ENCODE data around the gene MYMK.

The MYMK gene

GRCh38 chr9:133537257-133537656, 12.5 kb upstream of the MYMK start:
- Histone ChIP-seq H3K27ac (no peak overlapping the region), H3K4me3 (no peak overlapping the region)

- H3K4me3 ChIP-seq: no peak overlapping the region
- H3K27ac ChIP-seq: no peak overlapping the region
These were observed 11.8 kb upstream of the MYMK start for GRCh38 chr9:133536536-133536935.

GRCh38 chr9:133536080-133536479, 11.3 kb upstream of the MYMK start:
- Histone ChIP-seq H3K27ac (no peak overlapping the region), H3K4me3 (no peak overlapping the region)

GRCh38 chr9:133535306-133535877, 10.6 kb upstream of the MYMK start:
- no peak overlapping the region for H3K27ac ChIP-seq
- peak overlapping the region in 3 of 7 experiments; percentile 5 to 35 (median 26) for H3K4me3 ChIP-seq

- Histone ChIP-seq H3K27ac (peak within 1 kb of the TSS in 7 of 21 experiments; percentile 5 to 47 (median 28)), H3K4me3 (peak within 1 kb of the TSS; percentile 5 to 35 (median 19))
These were observed 9.9 kb upstream of the MYMK start, which contains the start of gene ADAMTSL2 for GRCh38 chr9:133534346-133535291. Gene ADAMTSL2 (plus strand): TSS chr9:133534704. CDS start chr9:133536713, 2,009 bp downstream.

GRCh38 chr9:133533857-133534256, 9.1 kb upstream of the MYMK start:
- Histone ChIP-seq H3K4me3 (no peak overlapping the region), H3K27ac (peak overlapping the region in 1 of 21 experiments; percentile 47)

GRCh38 chr9:133532937-133533668, 8.3 kb upstream of the MYMK start:
- no peak overlapping the region for H3K27ac ChIP-seq

GRCh38 chr9:133531293-133531692, 6.5 kb upstream of the MYMK start:
- H3K27ac ChIP-seq: no peak overlapping the region
- H3K4me3 ChIP-seq: no peak overlapping the region

More at GRCh38 chr9:133532937-133533668, 8.3 kb upstream of the MYMK start:
- H3K4me3 ChIP-seq: no peak overlapping the region

GRCh38 chr9:133529874-133530273, 5.1 kb upstream of the MYMK start:
- H3K4me3 ChIP-seq: no peak overlapping the region
- H3K27ac ChIP-seq: no peak overlapping the region

GRCh38 chr9:133529457-133529856, 4.7 kb upstream of the MYMK start:
- Histone ChIP-seq H3K4me3 (no peak overlapping the region), H3K27ac (no peak overlapping the region)

- Histone ChIP-seq H3K27ac (no peak overlapping the region), H3K4me3 (no peak overlapping the region)
These were observed 4.1 kb upstream of the MYMK start for GRCh38 chr9:133528876-133529241.

GRCh38 chr9:133528001-133528875, 3.5 kb upstream of the MYMK start:
- Histone ChIP-seq H3K27ac (no peak overlapping the region), H3K4me3 (no peak overlapping the region)

- no peak overlapping the region for H3K27ac ChIP-seq
- H3K4me3 ChIP-seq: no peak overlapping the region
These were observed 2.7 kb upstream of the MYMK start for GRCh38 chr9:133527444-133527920.

- no peak overlapping the region for H3K27ac ChIP-seq
- H3K4me3 ChIP-seq: no peak overlapping the region
These were observed 2.1 kb upstream of the MYMK start for GRCh38 chr9:133526721-133527321.

GRCh38 chr9:133525677-133526076, 918 bp upstream of the MYMK start:
- no peak overlapping the region for H3K27ac ChIP-seq
- no peak overlapping the region for H3K4me3 ChIP-seq

- Histone ChIP-seq H3K4me3 (no peak overlapping the region), H3K27ac (no peak overlapping the region)
These were observed 613 bp downstream of the MYMK start for GRCh38 chr9:133524146-133524545.

- Histone ChIP-seq H3K27ac (no peak overlapping the region), H3K4me3 (no peak overlapping the region)
These were observed 1.7 kb downstream of the MYMK start for GRCh38 chr9:133523106-133523505.

- no peak overlapping the region for H3K4me3 ChIP-seq
- H3K27ac ChIP-seq: no peak overlapping the region
These were observed 2.5 kb downstream of the MYMK start for GRCh38 chr9:133522073-133522910.
